GM12872 (cell line): ENCODE measurements around the gene PRKAR2A.

Experiments
- CTCF ChIP-seq: IDR thresholded peaks from 3 replicates; pipeline ENCODE4 v1.5.1; 2011; ENCODE audit warnings: low read depth, mild to moderate bottlenecking, low read length, moderate library complexity; ENCODE audit not compliant: insufficient read depth

Gene PRKAR2A

GRCh38 chr3:48879994-48880377 lies 32.3 kb upstream of the PRKAR2A start:
- no peak for TF ChIP-seq CTCF

- TF ChIP-seq CTCF: no peak
These were observed 31.8 kb upstream of the PRKAR2A start for GRCh38 chr3:48879307-48879993.

GRCh38 chr3:48877671-48878070 lies 30.0 kb upstream of the PRKAR2A start:
- no peak for TF ChIP-seq CTCF

GRCh38 chr3:48863122-48863521 lies 15.4 kb upstream of the PRKAR2A start:
- TF ChIP-seq CTCF: no peak

GRCh38 chr3:48859206-48859605 lies 11.5 kb upstream of the PRKAR2A start:
- TF ChIP-seq CTCF: no peak

- no peak for TF ChIP-seq CTCF
These were observed 11.0 kb upstream of the PRKAR2A start for GRCh38 chr3:48858709-48859108.

GRCh38 chr3:48857641-48858040 lies 10.0 kb upstream of the PRKAR2A start:
- TF ChIP-seq CTCF: no peak
